ENCODE results near the gene RNF224. TPM values are rescaled to one million over a fixed set of nuclear protein-coding genes. Genes with fewer than 3 reads are reported as not detected.

The RNF224 gene
- total RNA-seq, 2 experiments from 2014 or later, result 0.14 TPM; not detected in 1

DNA sequence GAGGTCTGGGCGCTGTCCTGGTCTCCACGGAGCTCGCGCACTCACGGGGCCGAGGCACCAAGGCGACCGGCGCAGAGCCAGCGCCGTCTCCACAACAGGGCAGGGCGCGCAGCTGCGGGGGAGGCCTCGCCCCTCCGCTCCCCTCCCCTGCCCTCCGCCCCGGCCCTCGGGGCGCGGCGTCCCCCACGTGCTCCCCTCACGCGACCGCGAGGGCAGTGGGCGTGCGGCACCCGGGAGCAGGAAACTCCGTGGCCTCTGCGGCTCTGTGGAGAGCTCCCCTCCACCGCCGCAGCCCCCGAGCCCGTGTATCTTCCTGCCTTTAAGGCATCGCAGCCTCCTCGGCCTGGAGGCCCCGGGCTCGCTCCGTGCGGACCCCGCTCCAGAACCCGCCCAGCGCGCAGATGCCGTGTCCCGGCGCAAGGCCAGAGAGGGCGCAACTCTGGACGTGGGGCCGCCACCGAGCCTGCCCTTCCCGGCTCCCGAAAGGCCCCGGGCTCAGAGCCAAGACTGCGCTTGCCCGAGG is 13.1 kb downstream of the RNF224 start:
- Histone ChIP-seq H3K4me1 (ENCODE audit: insufficient read depth, low read length) (peaks cover 68% of the 10 kb centered on the region), H3K9me3 (ENCODE audit: control insufficient read depth in 1 of 2, insufficient read depth in 1 of 2, low read length in 2 of 2) (no peaks in the 10 kb centered on the region), H3K4me3 (ENCODE audit: low read length) (peak overlapping the region; percentile 60), H3K27me3 (ENCODE audit: control insufficient read depth in 1 of 2, insufficient read depth in 2 of 2, low read length in 2 of 2) (no peaks in the 10 kb centered on the region), H3K36me3 (ENCODE audit: insufficient read depth, low read length) (peaks cover 21% of the 10 kb centered on the region), H3K27ac (ENCODE audit: low read depth in 1 of 2, low read length in 2 of 2) (peak overlapping the region; percentile 64 to 84)
- POLR2A ChIA-PET, result interaction anchor here (0.6 to 2.5 kb wide), 36 partner anchors 11 to 831 kb away, joined by 3 to 63 read pairs (median 4); partner anchors contain the start of genes ANAPC2, DPP7, EXD3 and MAN1B1
- H3K36me3 Mint-ChIP-seq (ENCODE audit: low read depth), result peaks cover 22% of the 10 kb centered on the region
- H3K27me3 Mint-ChIP-seq, result no peaks in the 10 kb centered on the region
- ATAC-seq (ENCODE audit: poor library complexity) (peak; percentile 12), DNase-seq (peak in 13 of 14 experiments; percentile 43 to 91 (median 62))
- peaks cover 17% of the 10 kb centered on the region for H3K4me1 Mint-ChIP-seq (ENCODE audit: low read depth)
- no peaks in the 10 kb centered on the region for H3K9me3 Mint-ChIP-seq
- CTCF ChIA-PET, result interaction anchor here (0.9 to 1.8 kb wide), 3 partner anchors 14 to 51 kb away, joined by 3 to 5 read pairs (median 4); no protein-coding TSS in a partner anchor
- peak overlapping the region; percentile 89 for H3K27ac Mint-ChIP-seq
- peak overlapping the region; percentile 80 for H3K4me3 Mint-ChIP-seq
- TF ChIP-seq, protein P1, sequence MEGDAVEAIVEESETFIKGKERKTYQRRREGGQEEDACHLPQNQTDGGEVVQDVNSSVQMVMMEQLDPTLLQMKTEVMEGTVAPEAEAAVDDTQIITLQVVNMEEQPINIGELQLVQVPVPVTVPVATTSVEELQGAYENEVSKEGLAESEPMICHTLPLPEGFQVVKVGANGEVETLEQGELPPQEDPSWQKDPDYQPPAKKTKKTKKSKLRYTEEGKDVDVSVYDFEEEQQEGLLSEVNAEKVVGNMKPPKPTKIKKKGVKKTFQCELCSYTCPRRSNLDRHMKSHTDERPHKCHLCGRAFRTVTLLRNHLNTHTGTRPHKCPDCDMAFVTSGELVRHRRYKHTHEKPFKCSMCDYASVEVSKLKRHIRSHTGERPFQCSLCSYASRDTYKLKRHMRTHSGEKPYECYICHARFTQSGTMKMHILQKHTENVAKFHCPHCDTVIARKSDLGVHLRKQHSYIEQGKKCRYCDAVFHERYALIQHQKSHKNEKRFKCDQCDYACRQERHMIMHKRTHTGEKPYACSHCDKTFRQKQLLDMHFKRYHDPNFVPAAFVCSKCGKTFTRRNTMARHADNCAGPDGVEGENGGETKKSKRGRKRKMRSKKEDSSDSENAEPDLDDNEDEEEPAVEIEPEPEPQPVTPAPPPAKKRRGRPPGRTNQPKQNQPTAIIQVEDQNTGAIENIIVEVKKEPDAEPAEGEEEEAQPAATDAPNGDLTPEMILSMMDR (IDR thresholded peaks at IDR 0.05), result no peak
- intact Hi-C loops (cut with DNase I, micrococcal nuclease), result loop anchor here in 1 of 2 experiments (1.0 kb wide), 1 partner anchor 17 kb away; no protein-coding TSS in a partner anchor

DNA sequence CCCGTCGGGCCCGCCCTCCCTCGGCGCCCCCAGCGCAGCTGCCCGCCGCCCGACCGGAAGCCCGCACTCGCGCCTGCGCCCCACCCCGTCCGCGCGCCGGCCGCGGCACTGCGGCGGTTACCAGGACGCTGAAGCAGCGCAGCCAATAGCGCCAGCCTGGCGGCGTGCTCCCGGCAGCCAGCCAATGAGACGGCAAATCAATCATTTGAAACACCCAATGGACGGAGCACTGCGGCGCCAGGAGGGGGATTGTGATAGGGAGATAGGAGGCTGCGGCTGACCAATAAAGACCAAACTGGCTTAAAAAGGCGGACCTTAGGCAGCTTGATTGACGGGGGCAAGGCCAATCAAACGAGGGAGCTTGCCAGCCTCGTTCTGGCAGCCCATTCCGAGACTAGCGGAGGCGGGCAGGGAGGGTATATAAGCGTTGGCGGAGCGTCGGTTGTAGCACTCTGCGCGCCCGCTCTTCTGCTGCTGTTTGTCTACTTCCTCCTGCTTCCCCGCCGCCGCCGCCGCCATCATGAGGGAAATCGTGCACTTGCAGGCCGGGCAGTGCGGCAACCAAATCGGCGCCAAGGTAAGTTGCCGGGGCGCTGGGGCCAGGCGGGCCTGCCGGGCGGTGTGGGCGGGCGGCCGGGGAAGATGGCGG is 13.7 kb downstream of the RNF224 start, which contains the start of gene TUBB4B:
TUBB4B (plus strand) TSS at position 447 of the 649 bp plus-strand sequence; CDS start at position 521, 74 bp downstream.
- peak within 1 kb of the TSS; percentile 91 for H3K4me3 Mint-ChIP-seq
- ATAC-seq (ENCODE audit: poor library complexity), result peak; percentile 79
- Histone ChIP-seq H3K4me3 (ENCODE audit: low read length) (peak within 1 kb of the TSS; percentile 68), H3K4me1 (ENCODE audit: insufficient read depth, low read length) (peaks cover 64% of the 10 kb centered on the region), H3K36me3 (ENCODE audit: insufficient read depth, low read length) (peaks cover 21% of the 10 kb centered on the region), H3K27me3 (ENCODE audit: control insufficient read depth in 1 of 2, insufficient read depth in 2 of 2, low read length in 2 of 2) (no peaks in the 10 kb centered on the region), H3K27ac (ENCODE audit: low read depth in 1 of 2, low read length in 2 of 2) (peak within 1 kb of the TSS; percentile 64 to 84), H3K9me3 (ENCODE audit: control insufficient read depth in 1 of 2, insufficient read depth in 1 of 2, low read length in 2 of 2) (no peaks in the 10 kb centered on the region)
- DNase-seq, result peak; percentile 93 to 100 (median 98)
- TF ChIP-seq, protein P1 (IDR thresholded peaks at IDR 0.05), result no peak
- peaks cover 17% of the 10 kb centered on the region for H3K4me1 Mint-ChIP-seq (ENCODE audit: low read depth)
- CTCF ChIA-PET, result interaction anchor here (0.9 to 1.8 kb wide), 3 partner anchors 14 to 52 kb away, joined by 3 to 5 read pairs (median 4); no protein-coding TSS in a partner anchor
- intact Hi-C loops (cut with DNase I, micrococcal nuclease), result loop anchor here (1.0 kb wide), 2 partner anchors 14 to 18 kb away; partner anchors contain the start of gene NELFB (in 1 of the 2)
- POLR2A ChIA-PET, result interaction anchor here (0.6 to 2.5 kb wide), 36 partner anchors 10 to 831 kb away, joined by 3 to 63 read pairs (median 4); partner anchors contain the start of genes ANAPC2, DPP7, EXD3 and MAN1B1
- H3K36me3 Mint-ChIP-seq (ENCODE audit: low read depth), result peaks cover 22% of the 10 kb centered on the region
- H3K27ac Mint-ChIP-seq, result peak within 1 kb of the TSS; percentile 89
- no peaks in the 10 kb centered on the region for H3K27me3 Mint-ChIP-seq
- H3K9me3 Mint-ChIP-seq, result no peaks in the 10 kb centered on the region

- Mint-ChIP-seq H3K4me1 (ENCODE audit: low read depth) (peaks cover 17% of the 10 kb centered on the region), H3K9me3 (no peaks in the 10 kb centered on the region), H3K27ac (peak overlapping the region; percentile 89), H3K36me3 (ENCODE audit: low read depth) (peaks cover 22% of the 10 kb centered on the region), H3K4me3 (peak overlapping the region; percentile 85), H3K27me3 (no peaks in the 10 kb centered on the region)
- peaks cover 21% of the 10 kb centered on the region for H3K36me3 ChIP-seq (ENCODE audit: insufficient read depth, low read length)
- TF ChIP-seq, protein P1 (IDR thresholded peaks at IDR 0.05), result no peak
- DNase-seq (peak in 13 of 14 experiments; percentile 43 to 84 (median 72)), ATAC-seq (ENCODE audit: poor library complexity) (peak; percentile 14)
- intact Hi-C loops (cut with DNase I, micrococcal nuclease), result loop anchor here in 1 of 2 experiments (1.0 kb wide), 1 partner anchor 14 kb away; the partner anchor contains the start of gene NELFB
- H3K4me1 ChIP-seq (ENCODE audit: insufficient read depth, low read length), result peaks cover 57% of the 10 kb centered on the region
- peak overlapping the region; percentile 68 for H3K4me3 ChIP-seq (ENCODE audit: low read length)
- ChIA-PET POLR2A (interaction anchor here (0.8 to 3.3 kb wide), 22 partner anchors 12 to 423 kb away, joined by 3 to 63 read pairs (median 8); partner anchors contain the start of genes ANAPC2, DPP7, EXD3 and MAN1B1), CTCF (interaction anchor here (1.3 to 1.8 kb wide), 2 partner anchors 13 to 52 kb away, joined by 4 to 5 read pairs; partner anchors contain the start of gene NELFB)
- peak overlapping the region in 1 of 2 donors; percentile 53 for H3K27ac ChIP-seq (ENCODE audit: low read depth in 1 of 2, low read length in 2 of 2)
- no peaks in the 10 kb centered on the region for H3K9me3 ChIP-seq (ENCODE audit: control insufficient read depth in 1 of 2, insufficient read depth in 1 of 2, low read length in 2 of 2)
- H3K27me3 ChIP-seq (ENCODE audit: control insufficient read depth in 1 of 2, insufficient read depth in 2 of 2, low read length in 2 of 2), result no peaks in the 10 kb centered on the region
Measured at GRCh38 chr9:137241490-137242268, 14.4 kb downstream of the RNF224 start.
